Panc1 (cell line): Measurements from ENCODE around the gene LAIR1.

Source experiments
- POLR2AphosphoS5 ChIP-seq: IDR thresholded peaks from 2 replicates; pipeline ENCODE4 v1.6.1; 2012; ENCODE audit warnings: mild to moderate bottlenecking, low read depth, low read length, moderate library complexity
- SIN3A ChIP-seq: IDR thresholded peaks from 2 replicates; pipeline ENCODE4 v1.6.1; 2012; ENCODE audit warnings: low read depth, mild to moderate bottlenecking, low read length, moderate library complexity, borderline replicate concordance; ENCODE audit not compliant: insufficient read depth
- TF ChIP-seq, protein P1 (sequence below): fragments of 450-650 bp; IDR thresholded peaks from 2 replicates; pipeline ENCODE4 v1.5.1; 2017; ENCODE audit warnings: mild to moderate bottlenecking
- TF ChIP-seq, protein P2 (sequence below), 2 experiments: IDR thresholded peaks; 2 replicates each; pipeline ENCODE4 v1.6.1; 2011 to 2012; ENCODE audit warnings: low read depth in 2 of 2, control low read depth in 1 of 2, low read length in 1 of 2, mild to moderate bottlenecking in 1 of 2, moderate library complexity in 1 of 2; ENCODE audit not compliant: insufficient read depth in 1 of 2

GRCh38 chr19:54343868-54344267 lies 20.9 kb downstream of the LAIR1 start:
- TF ChIP-seq, protein P1, sequence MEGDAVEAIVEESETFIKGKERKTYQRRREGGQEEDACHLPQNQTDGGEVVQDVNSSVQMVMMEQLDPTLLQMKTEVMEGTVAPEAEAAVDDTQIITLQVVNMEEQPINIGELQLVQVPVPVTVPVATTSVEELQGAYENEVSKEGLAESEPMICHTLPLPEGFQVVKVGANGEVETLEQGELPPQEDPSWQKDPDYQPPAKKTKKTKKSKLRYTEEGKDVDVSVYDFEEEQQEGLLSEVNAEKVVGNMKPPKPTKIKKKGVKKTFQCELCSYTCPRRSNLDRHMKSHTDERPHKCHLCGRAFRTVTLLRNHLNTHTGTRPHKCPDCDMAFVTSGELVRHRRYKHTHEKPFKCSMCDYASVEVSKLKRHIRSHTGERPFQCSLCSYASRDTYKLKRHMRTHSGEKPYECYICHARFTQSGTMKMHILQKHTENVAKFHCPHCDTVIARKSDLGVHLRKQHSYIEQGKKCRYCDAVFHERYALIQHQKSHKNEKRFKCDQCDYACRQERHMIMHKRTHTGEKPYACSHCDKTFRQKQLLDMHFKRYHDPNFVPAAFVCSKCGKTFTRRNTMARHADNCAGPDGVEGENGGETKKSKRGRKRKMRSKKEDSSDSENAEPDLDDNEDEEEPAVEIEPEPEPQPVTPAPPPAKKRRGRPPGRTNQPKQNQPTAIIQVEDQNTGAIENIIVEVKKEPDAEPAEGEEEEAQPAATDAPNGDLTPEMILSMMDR: no peak
- TF ChIP-seq POLR2AphosphoS5 (no peak), SIN3A (no peak)
- TF ChIP-seq, protein P2, sequence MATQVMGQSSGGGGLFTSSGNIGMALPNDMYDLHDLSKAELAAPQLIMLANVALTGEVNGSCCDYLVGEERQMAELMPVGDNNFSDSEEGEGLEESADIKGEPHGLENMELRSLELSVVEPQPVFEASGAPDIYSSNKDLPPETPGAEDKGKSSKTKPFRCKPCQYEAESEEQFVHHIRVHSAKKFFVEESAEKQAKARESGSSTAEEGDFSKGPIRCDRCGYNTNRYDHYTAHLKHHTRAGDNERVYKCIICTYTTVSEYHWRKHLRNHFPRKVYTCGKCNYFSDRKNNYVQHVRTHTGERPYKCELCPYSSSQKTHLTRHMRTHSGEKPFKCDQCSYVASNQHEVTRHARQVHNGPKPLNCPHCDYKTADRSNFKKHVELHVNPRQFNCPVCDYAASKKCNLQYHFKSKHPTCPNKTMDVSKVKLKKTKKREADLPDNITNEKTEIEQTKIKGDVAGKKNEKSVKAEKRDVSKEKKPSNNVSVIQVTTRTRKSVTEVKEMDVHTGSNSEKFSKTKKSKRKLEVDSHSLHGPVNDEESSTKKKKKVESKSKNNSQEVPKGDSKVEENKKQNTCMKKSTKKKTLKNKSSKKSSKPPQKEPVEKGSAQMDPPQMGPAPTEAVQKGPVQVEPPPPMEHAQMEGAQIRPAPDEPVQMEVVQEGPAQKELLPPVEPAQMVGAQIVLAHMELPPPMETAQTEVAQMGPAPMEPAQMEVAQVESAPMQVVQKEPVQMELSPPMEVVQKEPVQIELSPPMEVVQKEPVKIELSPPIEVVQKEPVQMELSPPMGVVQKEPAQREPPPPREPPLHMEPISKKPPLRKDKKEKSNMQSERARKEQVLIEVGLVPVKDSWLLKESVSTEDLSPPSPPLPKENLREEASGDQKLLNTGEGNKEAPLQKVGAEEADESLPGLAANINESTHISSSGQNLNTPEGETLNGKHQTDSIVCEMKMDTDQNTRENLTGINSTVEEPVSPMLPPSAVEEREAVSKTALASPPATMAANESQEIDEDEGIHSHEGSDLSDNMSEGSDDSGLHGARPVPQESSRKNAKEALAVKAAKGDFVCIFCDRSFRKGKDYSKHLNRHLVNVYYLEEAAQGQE (IDR thresholded peaks at IDR 0.05; ENCODE audit: insufficient read depth in 1 of 2, low read depth in 2 of 2, low read length in 1 of 2): no peak
